ENCODE results near the gene OTULINL. TPM values are rescaled to one million over a fixed set of nuclear protein-coding genes. Genes with fewer than 3 reads are reported as not detected.

OTULINL gene
- total RNA-seq, 1 experiment from 2014 or later: 54.6 TPM

Other genes starting within 250 kb of the OTULINL start
- 22.4 and 26.7 TPM in 2 replicates for gene OTULIN, start 82.9 kb downstream of the OTULINL start, total RNA-seq (2014; rRNA removed)